Body of pancreas (tissue), 4 donors: ENCODE data around the gene JADE1.

Experiments used
- POLR2A ChIP-seq, 3 donors: fragments of 450-650 bp; IDR thresholded peaks; one replicate each; pipeline ENCODE4 v1.6.1; 2016; ENCODE audit warnings: antibody characterized with exemption in 3 of 3, mild to moderate bottlenecking in 2 of 3
- TF ChIP-seq, protein P1 (sequence below), 7 experiments: fragments of 450-650 bp in 4 of 7; fragments of 200-600 bp in 3 of 7; sonication (generic) in 3 of 7; IDR thresholded peaks; one replicate each; pipeline ENCODE4 v1.5.1; 2016 to 2019; ENCODE audit warnings: antibody characterized with exemption in 7 of 7

DNA sequence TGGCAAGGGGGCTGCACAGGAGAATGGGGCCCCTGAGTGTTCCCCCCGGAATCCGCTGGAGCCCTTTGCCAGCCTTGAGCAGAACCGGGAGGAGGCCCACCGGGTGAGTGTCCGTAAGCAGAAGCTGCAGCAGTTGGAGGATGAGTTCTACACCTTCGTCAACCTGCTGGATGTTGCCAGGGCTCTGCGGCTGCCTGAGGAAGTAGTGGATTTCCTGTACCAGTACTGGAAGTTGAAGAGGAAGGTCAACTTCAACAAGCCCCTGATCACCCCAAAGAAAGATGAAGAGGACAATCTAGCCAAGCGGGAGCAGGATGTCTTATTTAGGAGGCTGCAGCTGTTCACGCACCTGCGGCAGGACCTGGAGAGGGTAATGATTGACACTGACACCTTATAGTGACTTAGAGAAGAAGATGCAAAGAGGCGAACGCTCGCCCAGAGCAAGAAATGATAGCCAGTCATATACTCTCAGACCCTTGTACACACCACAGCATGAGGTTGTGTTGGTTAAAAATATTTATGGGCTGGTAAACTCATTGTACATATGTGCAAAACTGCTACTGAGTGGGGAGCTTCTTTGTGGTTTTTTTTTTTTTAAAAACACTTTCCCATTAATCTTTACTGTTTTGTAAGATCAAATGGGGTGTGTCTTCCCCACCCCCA lies 52.5 kb downstream of the JADE1 start:
- TF ChIP-seq, protein P1, sequence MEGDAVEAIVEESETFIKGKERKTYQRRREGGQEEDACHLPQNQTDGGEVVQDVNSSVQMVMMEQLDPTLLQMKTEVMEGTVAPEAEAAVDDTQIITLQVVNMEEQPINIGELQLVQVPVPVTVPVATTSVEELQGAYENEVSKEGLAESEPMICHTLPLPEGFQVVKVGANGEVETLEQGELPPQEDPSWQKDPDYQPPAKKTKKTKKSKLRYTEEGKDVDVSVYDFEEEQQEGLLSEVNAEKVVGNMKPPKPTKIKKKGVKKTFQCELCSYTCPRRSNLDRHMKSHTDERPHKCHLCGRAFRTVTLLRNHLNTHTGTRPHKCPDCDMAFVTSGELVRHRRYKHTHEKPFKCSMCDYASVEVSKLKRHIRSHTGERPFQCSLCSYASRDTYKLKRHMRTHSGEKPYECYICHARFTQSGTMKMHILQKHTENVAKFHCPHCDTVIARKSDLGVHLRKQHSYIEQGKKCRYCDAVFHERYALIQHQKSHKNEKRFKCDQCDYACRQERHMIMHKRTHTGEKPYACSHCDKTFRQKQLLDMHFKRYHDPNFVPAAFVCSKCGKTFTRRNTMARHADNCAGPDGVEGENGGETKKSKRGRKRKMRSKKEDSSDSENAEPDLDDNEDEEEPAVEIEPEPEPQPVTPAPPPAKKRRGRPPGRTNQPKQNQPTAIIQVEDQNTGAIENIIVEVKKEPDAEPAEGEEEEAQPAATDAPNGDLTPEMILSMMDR (IDR thresholded peaks at IDR 0.05): no peak
- TF ChIP-seq POLR2A (IDR thresholded peaks at IDR 0.05): no peak
